ENCODE measurements around the gene EVI5L. TPM values are rescaled to one million over a fixed set of nuclear protein-coding genes. Genes with fewer than 3 reads are reported as not detected.

EVI5L gene
- total RNA-seq, 1 experiment from 2014 or later = 25.7 TPM

GRCh38 chr19:7851623-7852500, 21.8 kb downstream of the EVI5L start:
- ChIA-PET POLR2A (interaction anchor here (0.7 to 1.1 kb wide), 3 partner anchors 14 to 472 kb away, joined by 3 to 5 read pairs (median 4); partner anchors contain the start of gene MAP2K7), CTCF (interaction anchor here (0.5 to 2.8 kb wide), 36 partner anchors 10 to 677 kb away, joined by 3 to 18 read pairs (median 4); partner anchors contain the start of genes MAP2K7, SNAPC2 and TIMM44)
- no peak overlapping the region for H3K4me3 Mint-ChIP-seq (ENCODE audit: unreplicated experiment)
- H3K4me1 Mint-ChIP-seq (ENCODE audit: insufficient read depth, unreplicated experiment) = peaks cover 8% of the 10 kb centered on the region
- DNase-seq (ENCODE audit: unreplicated experiment) = no peak
- no peaks in the 10 kb centered on the region for H3K27me3 Mint-ChIP-seq (ENCODE audit: insufficient read depth, unreplicated experiment)
- BruUV-seq (replicated peaks) = no TSS peak
- TF ChIP-seq CTCF (IDR thresholded peaks at IDR 0.05; ENCODE audit: unreplicated experiment) = no peak
- H3K36me3 Mint-ChIP-seq (ENCODE audit: insufficient read depth, unreplicated experiment) = peaks cover 11% of the 10 kb centered on the region
- no peaks in the 10 kb centered on the region for H3K9me3 Mint-ChIP-seq (ENCODE audit: unreplicated experiment)
- no peak overlapping the region for H3K27ac Mint-ChIP-seq (ENCODE audit: low read depth, unreplicated experiment)
- intact Hi-C loops (cut with micrococcal nuclease) = loop anchor here (5.0 to 10.0 kb wide), 2 partner anchors 50 to 153 kb away; partner anchors contain the start of genes ELAVL1 and MAP2K7

- BruUV-seq (replicated peaks) = no TSS peak
- Mint-ChIP-seq H3K27me3 (ENCODE audit: insufficient read depth, unreplicated experiment) (no peaks in the 10 kb centered on the region), H3K27ac (ENCODE audit: low read depth, unreplicated experiment) (no peak overlapping the region), H3K9me3 (ENCODE audit: unreplicated experiment) (no peaks in the 10 kb centered on the region), H3K4me3 (ENCODE audit: unreplicated experiment) (no peak overlapping the region), H3K4me1 (ENCODE audit: insufficient read depth, unreplicated experiment) (peaks cover 8% of the 10 kb centered on the region), H3K36me3 (ENCODE audit: insufficient read depth, unreplicated experiment) (peaks cover 10% of the 10 kb centered on the region)
- DNase-seq (ENCODE audit: unreplicated experiment) = peak; percentile 82
- TF ChIP-seq CTCF (IDR thresholded peaks at IDR 0.05; ENCODE audit: unreplicated experiment) = peak; percentile 96
- POLR2A ChIA-PET = interaction anchor here (1.1 to 1.7 kb wide), 7 partner anchors 15 to 90 kb away, joined by 3 to 10 read pairs (median 4); partner anchors contain the start of genes MAP2K7, SNAPC2 and TIMM44
- CTCF ChIA-PET = interaction anchor here (0.5 to 2.8 kb wide), 37 partner anchors 8 to 744 kb away, joined by 3 to 18 read pairs (median 4); partner anchors contain the start of genes MAP2K7, SNAPC2 and TIMM44
- intact Hi-C loops (cut with micrococcal nuclease) = loop anchor here (5.0 to 10.0 kb wide), 2 partner anchors 49 to 152 kb away; partner anchors contain the start of genes ELAVL1 and MAP2K7
Observed at GRCh38 chr19:7852851-7853769, 23.1 kb downstream of the EVI5L start.

GRCh38 chr19:7853770-7854128, 23.7 kb downstream of the EVI5L start:
- no TSS peak for BruUV-seq (replicated peaks)
- no peak overlapping the region for H3K4me3 Mint-ChIP-seq (ENCODE audit: unreplicated experiment)

More at GRCh38 chr19:7853770-7854128, 23.7 kb downstream of the EVI5L start:
- intact Hi-C loops (cut with micrococcal nuclease) = loop anchor here (5.0 to 10.0 kb wide), 2 partner anchors 49 to 151 kb away; partner anchors contain the start of genes ELAVL1 and MAP2K7
- Mint-ChIP-seq H3K27me3 (ENCODE audit: insufficient read depth, unreplicated experiment) (no peaks in the 10 kb centered on the region), H3K9me3 (ENCODE audit: unreplicated experiment) (no peaks in the 10 kb centered on the region), H3K4me1 (ENCODE audit: insufficient read depth, unreplicated experiment) (peaks cover 8% of the 10 kb centered on the region), H3K36me3 (ENCODE audit: insufficient read depth, unreplicated experiment) (peaks cover 6% of the 10 kb centered on the region), H3K27ac (ENCODE audit: low read depth, unreplicated experiment) (no peak overlapping the region)
- POLR2A ChIA-PET = interaction anchor here (1.4 to 1.7 kb wide), 5 partner anchors 15 to 90 kb away, joined by 3 to 10 read pairs (median 4); partner anchors contain the start of genes SNAPC2 and TIMM44
- DNase-seq (ENCODE audit: unreplicated experiment) = no peak
- CTCF ChIA-PET = interaction anchor here (0.5 to 2.8 kb wide), 10 partner anchors 8 to 204 kb away, joined by 3 to 18 read pairs (median 8); no protein-coding TSS in a partner anchor
- TF ChIP-seq CTCF (IDR thresholded peaks at IDR 0.05; ENCODE audit: unreplicated experiment) = no peak
